A549 (cell line): ENCODE data around the gene FAM240B. TPM values are rescaled to one million over a fixed set of nuclear protein-coding genes. Genes with fewer than 3 reads are reported as not detected.

Experiments used
- ATAC-seq, 2 experiments: fragments of 200-7000 bp in 1 of 2; fragments of >200 bp in 1 of 2; cut with Nextera tagmentation in 1 of 2; cut with Tn5 transposase in 1 of 2; 3 replicates each; pipeline versions ENCODE4 v1.8.0 to v1.9.1; 2018 to 2020; ENCODE audit warnings: mild to moderate bottlenecking in 1 of 2, moderate library complexity in 1 of 2
- CTCF ChIA-PET: fragments of 300-600 bp; sonication (Branson Sonifier 250); formaldehyde crosslinking; extraction: SDS; loops from one replicate; lab custom pipeline; 2021; ENCODE audit warnings: antibody characterized with exemption, inconsistent platforms; lab: Yijun Ruan, JAX
- POLR2A ChIA-PET: fragments of 350-600 bp; formaldehyde crosslinking; extraction: SDS; loops from one replicate; lab custom pipeline; 2021; ENCODE audit warnings: antibody characterized with exemption, inconsistent platforms; lab: Yijun Ruan, JAX
- DNase-seq, 2 experiments: peaks; one replicate each; pipeline versions ENCODE4 v3.0.0 to v3.0.0-alpha.2; 2011 to 2016; ENCODE audit warnings: low read depth in 1 of 2, low spot score in 1 of 2
- FAIRE-seq: peaks from 2 replicates; lab custom pipeline; 2011; peaks lifted over from hg19 to GRCh38; lab: Jason Lieb, UNC
- H3K27ac ChIP-seq, 2 experiments: fragments of >200 bp; sonication (Bioruptor Twin); formaldehyde crosslinking; 3 replicates each; pipeline ENCODE4 v1.5.1; 2016 to 2017
- H3K4me1 ChIP-seq: fragments of >200 bp; sonication (Bioruptor Twin); formaldehyde crosslinking; 3 replicates; pipeline ENCODE4 v1.6.1; 2016
- H3K4me2 ChIP-seq: fragments of >200 bp; sonication (Bioruptor Twin); formaldehyde crosslinking; 3 replicates; pipeline ENCODE4 v1.6.1; 2016
- H3K4me3 ChIP-seq: fragments of >200 bp; sonication (Bioruptor Twin); formaldehyde crosslinking; 3 replicates; pipeline ENCODE4 v1.5.1; 2016
- H3K9me3 ChIP-seq: fragments of >200 bp; sonication (Bioruptor Twin); formaldehyde crosslinking; 3 replicates; pipeline ENCODE4 v1.6.1; 2016
- BHLHE40 ChIP-seq: IDR thresholded peaks from 2 replicates; pipeline ENCODE4 v1.6.1; 2012; ENCODE audit warnings: low read depth, low read length, inconsistent platforms
- CEBPB ChIP-seq, 2 experiments: fragments of >200 bp in 1 of 2; sonication (Bioruptor Twin) in 1 of 2; formaldehyde crosslinking in 1 of 2; IDR thresholded peaks; 2 replicates each; pipeline ENCODE4 v1.6.1; 2012 to 2016
- CHD4 ChIP-seq: fragments of 200-600 bp; sonication (generic); IDR thresholded peaks from 2 replicates; pipeline ENCODE4 v1.6.1; 2016; ENCODE audit warnings: antibody characterized with exemption, mild to moderate bottlenecking, borderline replicate concordance
- E2F6 ChIP-seq: IDR thresholded peaks from 2 replicates; pipeline ENCODE4 v1.6.1; 2012; ENCODE audit warnings: low read depth, borderline replicate concordance
- ESRRA ChIP-seq: fragments of 150-350 bp; IDR thresholded peaks from 2 replicates; pipeline ENCODE4 v1.6.1; 2014; ENCODE audit warnings: mild to moderate bottlenecking, low read length, borderline replicate concordance
- FOSB ChIP-seq: fragments of 250-450 bp; sonication (Bioruptor Pico); IDR thresholded peaks from 2 replicates; pipeline ENCODE4 v1.5.0; 2020; ENCODE audit warnings: mild to moderate bottlenecking, moderate library complexity
- FOXS1 ChIP-seq: fragments of 250-450 bp; sonication (Bioruptor Pico); IDR thresholded peaks from 2 replicates; pipeline ENCODE4 v1.5.0; 2020; ENCODE audit warnings: mild to moderate bottlenecking, moderate library complexity
- GATA3 ChIP-seq: IDR thresholded peaks from 2 replicates; pipeline ENCODE4 v1.6.1; 2012; ENCODE audit warnings: borderline replicate concordance
- HOXA7 ChIP-seq: fragments of 250-450 bp; sonication (Bioruptor Pico); IDR thresholded peaks from 2 replicates; pipeline ENCODE4 v1.5.0; 2020; ENCODE audit warnings: mild to moderate bottlenecking, moderate library complexity
- HOXB13 ChIP-seq: fragments of 250-450 bp; sonication (Bioruptor Pico); IDR thresholded peaks from 2 replicates; pipeline ENCODE4 v1.5.0; 2020; ENCODE audit warnings: low read depth, mild to moderate bottlenecking, moderate library complexity
- KDM1A ChIP-seq: fragments of 200-600 bp; sonication (generic); IDR thresholded peaks from 2 replicates; pipeline ENCODE4 v1.6.1; 2016; ENCODE audit warnings: low read depth, mild to moderate bottlenecking
- KDM5A ChIP-seq: fragments of 200-600 bp; sonication (generic); IDR thresholded peaks from 2 replicates; pipeline ENCODE4 v1.6.1; 2016; ENCODE audit warnings: antibody characterized with exemption, mild to moderate bottlenecking
- MAFK ChIP-seq: fragments of 450-650 bp; IDR thresholded peaks from 2 replicates; pipeline ENCODE4 v1.6.1; 2014; ENCODE audit not compliant: partially characterized antibody
- MYC ChIP-seq: IDR thresholded peaks from 2 replicates; pipeline ENCODE4 v1.6.1; 2012; ENCODE audit warnings: mild to moderate bottlenecking, inconsistent platforms, low read length, improper control_type of control experiment, borderline replicate concordance
- NFE2L2 ChIP-seq: fragments of 150-350 bp; conservative IDR thresholded peaks from 2 replicates; pipeline ENCODE4 v1.6.1; 2014; ENCODE audit warnings: low read length
- NPAS2 ChIP-seq: fragments of 250-450 bp; sonication (Bioruptor Pico); IDR thresholded peaks from 2 replicates; pipeline ENCODE4 v1.8.0; 2022; ENCODE audit warnings: mild to moderate bottlenecking, moderate library complexity, borderline replicate concordance
- PHF8 ChIP-seq: fragments of 200-600 bp; sonication (generic); IDR thresholded peaks from 2 replicates; pipeline ENCODE4 v1.6.1; 2016; ENCODE audit warnings: low read depth, mild to moderate bottlenecking, antibody characterized with exemption, moderate library complexity, borderline replicate concordance
- POLR2A ChIP-seq: IDR thresholded peaks from 2 replicates; pipeline ENCODE4 v1.6.1; 2012; ENCODE audit warnings: mild to moderate bottlenecking, low read length
- RAD21 ChIP-seq, 2 experiments: fragments of >200 bp in 1 of 2; sonication (Bioruptor Twin) in 1 of 2; formaldehyde crosslinking in 1 of 2; IDR thresholded peaks in 1 of 2; conservative IDR thresholded peaks in 1 of 2; 2 replicates in 1 of 2; 3 replicates in 1 of 2; pipeline ENCODE4 v1.6.1; 2012 to 2018; ENCODE audit warnings: inconsistent platforms in 1 of 2
- RARB ChIP-seq: fragments of 250-450 bp; sonication (Bioruptor Pico); IDR thresholded peaks from 2 replicates; pipeline ENCODE4 v1.8.0; 2021; ENCODE audit warnings: mild to moderate bottlenecking, moderate library complexity
- REST ChIP-seq: fragments of 200-600 bp; sonication (generic); IDR thresholded peaks from 2 replicates; pipeline ENCODE4 v1.6.1; 2016; ENCODE audit warnings: antibody characterized with exemption, mild to moderate bottlenecking, moderate library complexity
- RFX5 ChIP-seq: fragments of 450-650 bp; IDR thresholded peaks from 2 replicates; pipeline ENCODE4 v1.7.1; 2014; ENCODE audit warnings: antibody characterized with exemption, mild to moderate bottlenecking, moderate library complexity
- RNF2 ChIP-seq: fragments of 200-600 bp; sonication (generic); IDR thresholded peaks from 2 replicates; pipeline ENCODE4 v1.6.1; 2016; ENCODE audit warnings: low read depth, mild to moderate bottlenecking, antibody characterized with exemption, moderate library complexity, borderline replicate concordance
- SMC3 ChIP-seq: fragments of >200 bp; sonication (Bioruptor Twin); formaldehyde crosslinking; IDR thresholded peaks from 3 replicates; pipeline ENCODE4 v1.6.1; 2018; ENCODE audit warnings: inconsistent platforms
- SREBF2 ChIP-seq: fragments of 450-650 bp; IDR thresholded peaks from 2 replicates; pipeline ENCODE4 v1.6.1; 2014; ENCODE audit warnings: mild to moderate bottlenecking, moderate library complexity
- ZC3H11A ChIP-seq: fragments of 450-650 bp; IDR thresholded peaks from 2 replicates; pipeline ENCODE4 v1.6.1; 2014; ENCODE audit warnings: antibody characterized with exemption, mild to moderate bottlenecking
- ZFP36 ChIP-seq: fragments of 450-650 bp; IDR thresholded peaks from 2 replicates; pipeline ENCODE4 v1.6.1; 2014; ENCODE audit warnings: borderline replicate concordance; ENCODE audit not compliant: partially characterized antibody
- ZSCAN20 ChIP-seq: fragments of 250-450 bp; sonication (Bioruptor Pico); IDR thresholded peaks from 2 replicates; pipeline ENCODE4 v1.8.0; 2022; ENCODE audit warnings: mild to moderate bottlenecking, moderate library complexity
- WGBS: methylation state at CpG from one replicate; pipeline ENCODE4 v1.1.6; 2017; ENCODE audit errors: missing lambda C conversion rate; 5-methylcytosine and 5-hydroxymethylcytosine counted together
- polyA plus RNA-seq, 4 experiments: library from polyadenylated mRNA; depleted of rRNA in 3 of 4; stranded (reverse); fragments of >200 nt; fragmentation: RNase III in 1 of 4; extraction: RNeasy Plus Mini Kit Qiagen cat#74134 plus additional on column Dnase treatment in 1 of 4; gene quantifications; 2 replicates in 3 of 4; 3 replicates in 1 of 4; pipeline ENCODE4 v1.2.3, GENCODE V29; 2011 to 2017
- TF ChIP-seq, protein P1 (sequence below): fragments of 250-450 bp; sonication (Bioruptor Pico); IDR thresholded peaks from 2 replicates; pipeline ENCODE4 v1.5.0; 2021; ENCODE audit warnings: mild to moderate bottlenecking, moderate library complexity, borderline replicate concordance

FAM240B gene
- polyA plus RNA-seq, 2 of the 4 experiments (the other 2 are of a cell fraction), result not detected

- no peak for TF ChIP-seq KDM5A
- no peak for TF ChIP-seq FOXS1 (CRISPR knock-in tag)
- TF ChIP-seq NFE2L2, result no peak
- no peak for TF ChIP-seq MAFK
- no peak for TF ChIP-seq PHF8
- no peak for TF ChIP-seq BHLHE40
- no peak for TF ChIP-seq CEBPB (IDR thresholded peaks at IDR 0.05)
- TF ChIP-seq RFX5, result no peak
- no peak for TF ChIP-seq NPAS2 (CRISPR knock-in tag)
- TF ChIP-seq ESRRA, result no peak
- TF ChIP-seq HOXA7, result no peak
- TF ChIP-seq SMC3, result no peak
- TF ChIP-seq REST, result no peak
- no peak for TF ChIP-seq ZSCAN20 (CRISPR knock-in tag)
- no peak for TF ChIP-seq FOSB (CRISPR knock-in tag)
- Histone ChIP-seq H3K27ac (no peak overlapping the region), H3K4me1 (no peaks in the 10 kb centered on the region), H3K4me2 (no peak overlapping the region), H3K4me3 (no peak overlapping the region), H3K9me3 (no peaks in the 10 kb centered on the region)
- no peak for FAIRE-seq
- 62% methylated on average over 6 of the region's 6 CpGs for WGBS
- DNase-seq, result no peak
- no peak for ATAC-seq
- CTCF ChIA-PET, result interaction anchor here (0.6 to 4.0 kb wide), 8 partner anchors 9 to 881 kb away, joined by 3 to 13 read pairs (median 4); partner anchors contain the start of gene ANKRD18A
- POLR2A ChIA-PET, result no interaction called here
Measured at GRCh38 chr9:38705917-38706316, 14.0 kb downstream of the FAM240B start.

- H3K9me3 ChIP-seq, result no peaks in the 10 kb centered on the region
- CTCF ChIA-PET, result interaction anchor here (0.9 to 1.1 kb wide), 3 partner anchors 10 to 26 kb away, joined by 3 read pairs; no protein-coding TSS in a partner anchor
- no peak for FAIRE-seq
- peak; percentile 35 to 39; a peak in 3 of 6 replicates for ATAC-seq
- no peak overlapping the region for H3K4me3 ChIP-seq
- H3K27ac ChIP-seq, result peak overlapping the region in 1 of 2 experiments; percentile 14; a peak in 1 of 6 replicates
- 73% methylated on average over 1 of the region's 1 CpG for WGBS
- POLR2A ChIA-PET, result no interaction called here
- peak in 1 of 2 experiments; percentile 33 for DNase-seq
- TF ChIP-seq SREBF2, result no peak
- no peak for TF ChIP-seq POLR2A
- TF ChIP-seq E2F6, result no peak
- TF ChIP-seq SMC3, result 0 out of 3 replicates have a peak, but pooled peaks have one; percentile 9
- TF ChIP-seq GATA3, result no peak
- TF ChIP-seq, all 56 proteins: peak for 1
- H3K4me2 ChIP-seq, result 0 out of 3 replicates have a peak overlapping the region, but pooled peaks have one; percentile 20
- H3K4me1 ChIP-seq, result peaks cover 8% of the 10 kb centered on the region; the same call in 1 of the 3 replicates
Measured at GRCh38 chr9:38700695-38701094, 19.2 kb downstream of the FAM240B start.

GRCh38 chr9:38699337-38699736 lies 20.6 kb downstream of the FAM240B start:
- Histone ChIP-seq H3K9me3 (no peaks in the 10 kb centered on the region), H3K4me3 (no peak overlapping the region), H3K4me1 (peaks cover 8% of the 10 kb centered on the region; the same call in 1 of the 3 replicates), H3K27ac (no peak overlapping the region), H3K4me2 (no peak overlapping the region)
- ChIA-PET POLR2A (no interaction called here), CTCF (interaction anchor here (1.7 kb wide), 1 partner anchor 12 kb away, joined by 3 read pairs; no protein-coding TSS in a partner anchor)
- DNase-seq, result no peak
- ATAC-seq, result no peak
- 91% methylated on average over 7 of the region's 7 CpGs for WGBS
- FAIRE-seq, result no peak
- TF ChIP-seq MYC, result no peak
- no peak for TF ChIP-seq HOXB13 (CRISPR knock-in tag)
- TF ChIP-seq ZFP36, result no peak
- no peak for TF ChIP-seq RAD21 (conservative IDR thresholded peaks at IDR 0.05 in 1 of 2, IDR thresholded peaks at IDR 0.05 in 1 of 2)
- TF ChIP-seq CHD4, result no peak
- no peak for TF ChIP-seq RARB (CRISPR knock-in tag)
- no peak for TF ChIP-seq KDM1A
- TF ChIP-seq SMC3, result no peak
- no peak for TF ChIP-seq GATA3
- TF ChIP-seq RNF2, result no peak
- TF ChIP-seq ESRRA, result no peak
- TF ChIP-seq ZC3H11A, result no peak
- TF ChIP-seq, protein P1, sequence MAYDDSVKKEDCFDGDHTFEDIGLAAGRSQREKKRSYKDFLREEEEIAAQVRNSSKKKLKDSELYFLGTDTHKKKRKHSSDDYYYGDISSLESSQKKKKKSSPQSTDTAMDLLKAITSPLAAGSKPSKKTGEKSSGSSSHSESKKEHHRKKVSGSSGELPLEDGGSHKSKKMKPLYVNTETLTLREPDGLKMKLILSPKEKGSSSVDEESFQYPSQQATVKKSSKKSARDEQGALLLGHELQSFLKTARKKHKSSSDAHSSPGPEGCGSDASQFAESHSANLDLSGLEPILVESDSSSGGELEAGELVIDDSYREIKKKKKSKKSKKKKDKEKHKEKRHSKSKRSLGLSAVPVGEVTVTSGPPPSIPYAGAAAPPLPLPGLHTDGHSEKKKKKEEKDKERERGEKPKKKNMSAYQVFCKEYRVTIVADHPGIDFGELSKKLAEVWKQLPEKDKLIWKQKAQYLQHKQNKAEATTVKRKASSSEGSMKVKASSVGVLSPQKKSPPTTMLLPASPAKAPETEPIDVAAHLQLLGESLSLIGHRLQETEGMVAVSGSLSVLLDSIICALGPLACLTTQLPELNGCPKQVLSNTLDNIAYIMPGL (CRISPR knock-in tag), result no peak
